ENCODE data around the gene SUPT16H. TPM values are rescaled to one million over a fixed set of nuclear protein-coding genes. Genes with fewer than 3 reads are reported as not detected.
"Not testable (repeated sequence)": the region's sequence is repeated elsewhere in the genome, so short reads cannot be mapped to it uniquely, and the experiment has no call there.

SUPT16H gene
- total and polyA plus RNA-seq, 2 experiments from 2014 or later = 187 to 268 TPM

DNA sequence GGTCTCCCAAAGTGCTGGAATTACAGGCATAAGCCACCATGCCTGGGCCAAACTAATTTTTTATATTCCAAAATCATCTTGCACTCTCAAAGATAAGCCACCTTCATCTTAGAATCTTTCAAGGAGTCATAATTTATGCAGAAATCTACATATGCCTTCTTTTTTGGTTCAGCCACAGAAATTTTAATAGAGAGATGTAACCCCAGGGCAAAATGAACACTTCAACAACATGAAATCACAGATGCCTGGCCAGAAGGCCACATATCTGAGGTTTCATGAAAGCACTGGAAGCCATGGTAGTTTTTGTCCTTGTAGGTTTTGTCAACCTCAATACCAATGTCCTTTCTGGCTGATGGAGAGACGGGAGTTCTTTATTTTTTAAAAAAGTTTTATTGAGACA, 9.8 kb downstream of the SUPT16H start:
- Mint-ChIP-seq H3K4me3 (no peak overlapping the region), H3K36me3 (ENCODE audit: low read depth) (peaks cover 59% of the 10 kb centered on the region), H3K27ac (no peak overlapping the region), H3K9me3 (no peaks in the 10 kb centered on the region), H3K4me1 (no peaks in the 10 kb centered on the region), H3K27me3 (ENCODE audit: insufficient read depth, low read depth, poor library complexity) (no peaks in the 10 kb centered on the region)
- Histone ChIP-seq H2AFZ (no peak overlapping the region), H4K20me1 (replicated peaks; ENCODE audit: insufficient read depth) (peaks cover 35% of the 10 kb centered on the region), H3K27ac (ENCODE audit: low read depth) (no peak overlapping the region), H3K4me1 (ENCODE audit: insufficient read depth) (no peaks in the 10 kb centered on the region), H3K4me3 (no peak overlapping the region), H3K27me3 (ENCODE audit: insufficient read depth) (no peaks in the 10 kb centered on the region), H3F3A (replicated peaks; ENCODE audit: low read depth) (no peaks in the 10 kb centered on the region; the same call in 1 of the 2 replicates), H3K36me3 (ENCODE audit: insufficient read depth) (peaks cover 36% of the 10 kb centered on the region), H3K9me2 (ENCODE audit: insufficient read depth) (no peaks in the 10 kb centered on the region), H3K79me2 (replicated peaks; ENCODE audit: insufficient read depth) (peaks cover 64% of the 10 kb centered on the region), H3K4me2 (no peak overlapping the region)
- ATAC-seq (no peak), DNase-seq (ENCODE audit: low spot score) (no peak)
- TF ChIP-seq NANOG (IDR thresholded peaks at IDR 0.05; ENCODE audit: borderline replicate concordance) (no peak), CREB1 (CRISPR knock-in tag; IDR thresholded peaks at IDR 0.05; ENCODE audit: low read depth) (no peak), JUNB (IDR thresholded peaks at IDR 0.05; ENCODE audit: unreplicated experiment) (no peak), POLR2AphosphoS5 (IDR thresholded peaks at IDR 0.05; ENCODE audit: low read depth) (no peak)
- TF ChIP-seq, protein P1, sequence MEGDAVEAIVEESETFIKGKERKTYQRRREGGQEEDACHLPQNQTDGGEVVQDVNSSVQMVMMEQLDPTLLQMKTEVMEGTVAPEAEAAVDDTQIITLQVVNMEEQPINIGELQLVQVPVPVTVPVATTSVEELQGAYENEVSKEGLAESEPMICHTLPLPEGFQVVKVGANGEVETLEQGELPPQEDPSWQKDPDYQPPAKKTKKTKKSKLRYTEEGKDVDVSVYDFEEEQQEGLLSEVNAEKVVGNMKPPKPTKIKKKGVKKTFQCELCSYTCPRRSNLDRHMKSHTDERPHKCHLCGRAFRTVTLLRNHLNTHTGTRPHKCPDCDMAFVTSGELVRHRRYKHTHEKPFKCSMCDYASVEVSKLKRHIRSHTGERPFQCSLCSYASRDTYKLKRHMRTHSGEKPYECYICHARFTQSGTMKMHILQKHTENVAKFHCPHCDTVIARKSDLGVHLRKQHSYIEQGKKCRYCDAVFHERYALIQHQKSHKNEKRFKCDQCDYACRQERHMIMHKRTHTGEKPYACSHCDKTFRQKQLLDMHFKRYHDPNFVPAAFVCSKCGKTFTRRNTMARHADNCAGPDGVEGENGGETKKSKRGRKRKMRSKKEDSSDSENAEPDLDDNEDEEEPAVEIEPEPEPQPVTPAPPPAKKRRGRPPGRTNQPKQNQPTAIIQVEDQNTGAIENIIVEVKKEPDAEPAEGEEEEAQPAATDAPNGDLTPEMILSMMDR (conservative IDR thresholded peaks at IDR 0.05; ENCODE audit: low read depth in 2 of 2) = no peak

DNA sequence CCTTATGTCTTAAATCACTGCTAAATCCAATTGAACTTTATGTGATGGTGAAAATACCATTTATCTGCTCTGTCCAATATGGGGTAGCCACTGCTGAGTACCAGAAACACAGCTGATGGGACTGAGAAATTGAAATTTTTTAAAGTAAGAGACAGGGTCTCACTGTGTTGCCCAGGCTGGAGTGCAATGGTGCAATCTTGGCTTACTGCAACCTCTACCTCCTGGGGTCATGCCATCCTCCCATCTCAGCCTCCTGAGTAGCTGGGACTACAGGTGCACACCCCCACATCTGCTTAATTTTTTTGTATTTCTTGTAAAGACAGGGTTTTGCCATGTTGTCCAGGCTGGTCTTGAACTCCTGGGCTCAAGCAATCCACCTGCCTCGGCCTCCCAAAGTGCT, 11.0 kb downstream of the SUPT16H start:
- not testable (repeated sequence) for H2AFZ ChIP-seq; H3K4me2 ChIP-seq; H3K4me1 Mint-ChIP-seq; H3K9me3 Mint-ChIP-seq; H3K27ac ChIP-seq (ENCODE audit: low read depth); DNase-seq (ENCODE audit: low spot score); H3K27me3 ChIP-seq (ENCODE audit: insufficient read depth); H3K4me3 Mint-ChIP-seq; H3F3A ChIP-seq (replicated peaks; ENCODE audit: low read depth); H3K27me3 Mint-ChIP-seq (ENCODE audit: insufficient read depth, low read depth, poor library complexity); H3K4me3 ChIP-seq; ATAC-seq; H3K27ac Mint-ChIP-seq; H3K4me1 ChIP-seq (ENCODE audit: insufficient read depth); H3K9me2 ChIP-seq (ENCODE audit: insufficient read depth)
- Histone ChIP-seq H3K36me3 (ENCODE audit: insufficient read depth) (peaks cover 47% of the 10 kb centered on the region), H4K20me1 (replicated peaks; ENCODE audit: insufficient read depth) (peaks cover 30% of the 10 kb centered on the region), H3K79me2 (replicated peaks; ENCODE audit: insufficient read depth) (peaks cover 53% of the 10 kb centered on the region)
- peaks cover 65% of the 10 kb centered on the region for H3K36me3 Mint-ChIP-seq (ENCODE audit: low read depth)

DNA sequence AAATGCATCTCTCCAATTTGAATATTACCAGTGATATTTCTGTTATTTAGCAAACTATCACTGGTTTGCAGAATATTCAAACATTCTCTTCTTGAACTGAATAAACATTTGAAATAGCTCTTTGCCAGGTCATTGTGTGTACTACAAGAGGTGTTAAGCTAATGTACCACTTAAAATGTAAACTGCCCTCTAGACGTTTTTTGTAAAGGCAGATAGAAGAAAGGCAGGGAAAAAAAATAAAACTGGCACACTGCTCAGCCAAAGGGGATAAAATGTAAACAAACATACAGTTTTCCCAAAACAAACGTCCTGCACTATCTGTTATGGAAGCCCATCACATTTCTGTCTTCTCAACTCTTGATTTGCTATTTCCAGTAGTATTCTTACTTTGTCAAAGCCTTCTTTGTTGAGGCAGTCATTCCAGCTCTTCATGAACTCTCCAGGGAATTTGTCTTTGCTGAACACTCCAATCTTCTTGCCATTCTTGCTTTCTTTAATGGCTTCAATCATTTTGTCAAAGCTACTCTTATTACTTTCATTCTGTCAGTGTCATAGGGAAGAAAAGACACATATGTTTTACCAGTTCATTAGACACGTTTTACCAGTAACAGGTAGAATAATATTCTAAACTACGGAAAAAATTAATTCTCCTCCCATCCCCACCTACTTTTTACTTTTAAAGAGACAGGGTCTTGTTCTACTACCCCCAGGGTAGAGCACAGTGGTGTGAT, 13.7 kb downstream of the SUPT16H start:
- Mint-ChIP-seq H3K27me3 (ENCODE audit: insufficient read depth, low read depth, poor library complexity) (no peaks in the 10 kb centered on the region), H3K4me1 (no peaks in the 10 kb centered on the region), H3K36me3 (ENCODE audit: low read depth) (peaks cover 76% of the 10 kb centered on the region), H3K27ac (no peak overlapping the region), H3K9me3 (no peaks in the 10 kb centered on the region), H3K4me3 (no peak overlapping the region)
- no peaks in the 10 kb centered on the region for H3K27me3 ChIP-seq (ENCODE audit: insufficient read depth)
- H3K4me2 ChIP-seq = no peak overlapping the region
- H3K4me1 ChIP-seq (ENCODE audit: insufficient read depth) = no peaks in the 10 kb centered on the region
- no peak for DNase-seq (ENCODE audit: low spot score)
- H4K20me1 ChIP-seq (replicated peaks; ENCODE audit: insufficient read depth) = peaks cover 9% of the 10 kb centered on the region
- H2AFZ ChIP-seq = no peak overlapping the region
- H3K79me2 ChIP-seq (replicated peaks; ENCODE audit: insufficient read depth) = peaks cover 26% of the 10 kb centered on the region
- no peak overlapping the region for H3K4me3 ChIP-seq
- peaks cover 74% of the 10 kb centered on the region for H3K36me3 ChIP-seq (ENCODE audit: insufficient read depth)
- no peaks in the 10 kb centered on the region; the same call in 1 of the 2 replicates for H3F3A ChIP-seq (replicated peaks; ENCODE audit: low read depth)
- no peak for ATAC-seq
- 0 out of 2 replicates have a peak overlapping the region, but pooled peaks have one; percentile 37 for H3K27ac ChIP-seq (ENCODE audit: low read depth)
- H3K9me2 ChIP-seq (ENCODE audit: insufficient read depth) = no peaks in the 10 kb centered on the region
- TF ChIP-seq, protein P1 (conservative IDR thresholded peaks at IDR 0.05; ENCODE audit: low read depth in 2 of 2) = no peak
- no peak for TF ChIP-seq EZH2phosphoT487 (IDR thresholded peaks at IDR 0.05; ENCODE audit: unreplicated experiment)
- TF ChIP-seq, protein P2, sequence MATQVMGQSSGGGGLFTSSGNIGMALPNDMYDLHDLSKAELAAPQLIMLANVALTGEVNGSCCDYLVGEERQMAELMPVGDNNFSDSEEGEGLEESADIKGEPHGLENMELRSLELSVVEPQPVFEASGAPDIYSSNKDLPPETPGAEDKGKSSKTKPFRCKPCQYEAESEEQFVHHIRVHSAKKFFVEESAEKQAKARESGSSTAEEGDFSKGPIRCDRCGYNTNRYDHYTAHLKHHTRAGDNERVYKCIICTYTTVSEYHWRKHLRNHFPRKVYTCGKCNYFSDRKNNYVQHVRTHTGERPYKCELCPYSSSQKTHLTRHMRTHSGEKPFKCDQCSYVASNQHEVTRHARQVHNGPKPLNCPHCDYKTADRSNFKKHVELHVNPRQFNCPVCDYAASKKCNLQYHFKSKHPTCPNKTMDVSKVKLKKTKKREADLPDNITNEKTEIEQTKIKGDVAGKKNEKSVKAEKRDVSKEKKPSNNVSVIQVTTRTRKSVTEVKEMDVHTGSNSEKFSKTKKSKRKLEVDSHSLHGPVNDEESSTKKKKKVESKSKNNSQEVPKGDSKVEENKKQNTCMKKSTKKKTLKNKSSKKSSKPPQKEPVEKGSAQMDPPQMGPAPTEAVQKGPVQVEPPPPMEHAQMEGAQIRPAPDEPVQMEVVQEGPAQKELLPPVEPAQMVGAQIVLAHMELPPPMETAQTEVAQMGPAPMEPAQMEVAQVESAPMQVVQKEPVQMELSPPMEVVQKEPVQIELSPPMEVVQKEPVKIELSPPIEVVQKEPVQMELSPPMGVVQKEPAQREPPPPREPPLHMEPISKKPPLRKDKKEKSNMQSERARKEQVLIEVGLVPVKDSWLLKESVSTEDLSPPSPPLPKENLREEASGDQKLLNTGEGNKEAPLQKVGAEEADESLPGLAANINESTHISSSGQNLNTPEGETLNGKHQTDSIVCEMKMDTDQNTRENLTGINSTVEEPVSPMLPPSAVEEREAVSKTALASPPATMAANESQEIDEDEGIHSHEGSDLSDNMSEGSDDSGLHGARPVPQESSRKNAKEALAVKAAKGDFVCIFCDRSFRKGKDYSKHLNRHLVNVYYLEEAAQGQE (IDR thresholded peaks at IDR 0.05; ENCODE audit: unreplicated experiment) = no peak

Measured in GM23338 (cell line).